ENCODE data around the gene SLC6A19.

- TF ChIP-seq CTCF (IDR thresholded peaks at IDR 0.05): no peak
- no peak for TF ChIP-seq POLR2A (IDR thresholded peaks at IDR 0.05)
Measured at GRCh38 chr5:1251678-1252580, 50.5 kb downstream of the SLC6A19 start.

Data from lower leg skin (tissue), 3 donors.